Upper lobe of left lung (tissue), 6 donors: ENCODE results near the gene PPP1R37. TPM values are rescaled to one million over a fixed set of nuclear protein-coding genes. Genes with fewer than 3 reads are reported as not detected.
A peak's percentile ranks its signal among the peaks of the same experiment; 100 is the strongest.

Source experiments
- ATAC-seq, 2 donors: fragments of 200-7000 bp; cut with Tn5 transposase; one replicate each; pipeline ENCODE4 v1.9.1; 2022; ENCODE audit warnings: mild to moderate bottlenecking in 2 of 2, moderate library complexity in 2 of 2; ENCODE audit not compliant: low FRiP score in 2 of 2
- DNase-seq, 2 donors: peaks; one replicate each; pipeline ENCODE4 v3.0.0-alpha.2; 2019 to 2020
- H3K27ac ChIP-seq, 4 donors: fragments of 200-600 bp; sonication (generic); one replicate each; pipeline ENCODE4 v1.5.1; 2016 to 2019
- H3K27me3 ChIP-seq, 4 donors: fragments of 200-600 bp; sonication (generic); one replicate each; pipeline ENCODE4 v1.5.1; 2017 to 2019
- H3K36me3 ChIP-seq, 4 donors: fragments of 200-600 bp; sonication (generic); one replicate each; pipeline ENCODE4 v1.5.1; 2016 to 2019
- H3K4me1 ChIP-seq, 4 donors: fragments of 200-600 bp; sonication (generic); one replicate each; pipeline ENCODE4 v1.5.1; 2018 to 2019
- H3K4me3 ChIP-seq, 4 donors: fragments of 200-600 bp; sonication (generic); one replicate each; pipeline ENCODE4 v1.5.1; 2017 to 2019; ENCODE audit warnings: mild to moderate bottlenecking in 2 of 4, moderate library complexity in 1 of 4
- H3K9me3 ChIP-seq, 4 donors: fragments of 200-600 bp; sonication (generic); one replicate each; pipeline ENCODE4 v1.5.1; 2018 to 2019
- CTCF ChIP-seq, 6 experiments: fragments of 450-650 bp in 4 of 6; fragments of 200-600 bp in 2 of 6; sonication (generic) in 2 of 6; IDR thresholded peaks; one replicate each; pipeline ENCODE4 v1.5.1; 2016 to 2019; ENCODE audit warnings: antibody characterized with exemption in 6 of 6
- EP300 ChIP-seq, 4 donors: sonication (generic); formaldehyde crosslinking; IDR thresholded peaks; one replicate each; pipeline ENCODE4 v1.5.1; 2017; ENCODE audit warnings: antibody characterized with exemption in 4 of 4, control low read depth in 2 of 4
- POLR2A ChIP-seq, 4 donors: fragments of 450-650 bp; IDR thresholded peaks; one replicate each; pipeline ENCODE4 v1.5.1; 2016 to 2017; ENCODE audit warnings: antibody characterized with exemption in 4 of 4, mild to moderate bottlenecking in 2 of 4
- POLR2AphosphoS5 ChIP-seq, 2 donors: sonication (generic); formaldehyde crosslinking; IDR thresholded peaks; one replicate each; pipeline ENCODE4 v1.5.1; 2017; ENCODE audit warnings: antibody characterized with exemption in 2 of 2
- WGBS, 2 donors: methylation state at CpG; one replicate each; pipeline ENCODE4 v1.1.5; 2017 to 2018; 5-methylcytosine and 5-hydroxymethylcytosine counted together
- total RNA-seq, 6 donors: library from RNA; depleted of rRNA in 4 of 6; stranded (reverse); fragments of >200 nt in 4 of 6; gene quantifications; one replicate each; pipeline versions ENCODE4 v1.1.0 to v1.2.1, GENCODE V29; 2016 to 2021
- donor health status: DM: no; HTN: no; CAD: no; lungs with moderate emphysema.
- donor health status: DM: no; HTN: yes; CAD: no; lungs with severe emphysema.

The PPP1R37 gene
- total RNA-seq, 6 donors from 2014 or later = 30.0 to 64.6 (median 37.3) TPM

DNA sequence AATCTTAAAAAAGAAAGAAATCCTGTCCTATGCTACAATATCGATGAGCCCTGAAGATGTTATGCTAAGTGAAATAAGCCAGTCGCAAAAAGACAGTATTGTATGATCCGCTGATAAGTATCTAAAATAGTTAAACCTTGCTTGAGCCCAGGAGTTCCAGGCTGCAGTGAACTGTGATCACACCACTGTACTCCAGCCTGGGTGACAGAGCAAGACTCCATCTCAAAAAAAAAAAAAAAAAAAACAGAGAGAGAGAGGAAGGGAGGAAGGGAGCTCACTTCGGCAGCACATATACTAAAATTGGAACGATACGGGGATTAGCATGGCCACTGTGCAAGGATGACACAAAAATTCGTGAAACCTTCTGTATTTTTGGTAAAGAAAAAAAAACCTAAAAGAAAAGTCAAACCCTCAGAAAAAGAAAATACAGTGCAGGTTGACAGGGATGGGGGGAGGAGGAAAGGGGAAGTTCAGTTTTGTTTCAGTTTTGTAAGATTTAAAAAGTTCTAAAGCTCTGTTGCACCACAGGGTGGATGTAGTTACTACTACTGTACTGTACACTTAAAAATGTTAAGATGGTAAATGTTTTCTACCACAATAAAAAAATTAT is 45.7 kb upstream of the PPP1R37 start:
- peak overlapping the region in 1 of 4 donors; percentile 44 for H3K27ac ChIP-seq
- no peaks in the 10 kb centered on the region for H3K9me3 ChIP-seq
- DNase-seq (no peak), ATAC-seq (peak in 1 of 2 donors; percentile 55)
- H3K36me3 ChIP-seq = peaks cover 4 to 53% (median 35%) of the 10 kb centered on the region in 4 donors
- 68% methylated on average over 7 of the region's 7 CpGs for WGBS, 2 donors
- no peak for TF ChIP-seq POLR2A (IDR thresholded peaks at IDR 0.05)
- TF ChIP-seq CTCF (IDR thresholded peaks at IDR 0.05) = no peak
- no peak for TF ChIP-seq EP300 (IDR thresholded peaks at IDR 0.05)
- TF ChIP-seq POLR2AphosphoS5 (IDR thresholded peaks at IDR 0.05) = no peak
- H3K4me1 ChIP-seq = peaks cover 13 to 34% (median 16%) of the 10 kb centered on the region in 4 donors
- no peaks in the 10 kb centered on the region for H3K27me3 ChIP-seq
- no peak overlapping the region for H3K4me3 ChIP-seq

DNA sequence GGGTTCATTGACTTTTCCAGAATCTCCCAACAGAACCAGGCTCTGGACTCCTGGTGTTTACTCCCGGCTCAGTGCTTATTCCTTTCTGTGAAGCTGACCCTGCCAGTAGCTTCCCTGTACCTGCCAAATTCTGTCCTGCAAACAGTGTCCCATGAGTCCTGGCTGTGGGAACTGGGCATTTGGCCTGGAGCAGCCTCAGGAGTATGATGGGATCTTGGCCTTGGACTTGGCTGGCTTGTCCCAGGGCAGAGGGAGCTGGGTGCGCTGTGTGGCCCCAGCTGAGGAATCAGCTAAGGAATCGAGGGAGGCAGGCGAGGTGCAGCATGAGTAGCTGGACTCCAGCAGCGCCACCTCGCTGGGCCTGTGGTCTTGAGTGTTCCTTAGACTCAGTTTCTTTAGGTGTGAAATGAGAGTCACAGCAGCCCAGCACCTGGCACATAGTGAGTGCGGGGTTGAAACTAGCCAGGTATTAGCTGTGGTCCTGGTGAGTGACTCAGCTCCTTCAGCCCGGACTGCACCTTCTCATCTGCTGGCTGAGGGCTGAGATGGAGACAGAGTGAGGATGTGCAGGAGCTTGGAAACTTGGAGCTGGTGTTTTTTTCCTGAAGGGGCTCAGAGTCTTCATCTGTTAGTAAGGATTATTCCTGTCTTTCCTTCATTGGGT is 43.8 kb upstream of the PPP1R37 start:
- DNase-seq (no peak), ATAC-seq (no peak)
- Histone ChIP-seq H3K27me3 (no peaks in the 10 kb centered on the region), H3K9me3 (no peaks in the 10 kb centered on the region), H3K36me3 (peaks cover 11 to 53% (median 39%) of the 10 kb centered on the region in 4 donors), H3K4me3 (no peak overlapping the region), H3K27ac (peak overlapping the region in 1 of 4 donors; percentile 29), H3K4me1 (peaks cover 13 to 34% (median 16%) of the 10 kb centered on the region in 4 donors)
- TF ChIP-seq POLR2AphosphoS5 (IDR thresholded peaks at IDR 0.05) (no peak), EP300 (IDR thresholded peaks at IDR 0.05) (no peak), POLR2A (IDR thresholded peaks at IDR 0.05) (no peak), CTCF (IDR thresholded peaks at IDR 0.05) (no peak)
- 85 to 91% methylated on average over 4 to 8 of the region's 8 CpGs for WGBS, 2 donors

DNA sequence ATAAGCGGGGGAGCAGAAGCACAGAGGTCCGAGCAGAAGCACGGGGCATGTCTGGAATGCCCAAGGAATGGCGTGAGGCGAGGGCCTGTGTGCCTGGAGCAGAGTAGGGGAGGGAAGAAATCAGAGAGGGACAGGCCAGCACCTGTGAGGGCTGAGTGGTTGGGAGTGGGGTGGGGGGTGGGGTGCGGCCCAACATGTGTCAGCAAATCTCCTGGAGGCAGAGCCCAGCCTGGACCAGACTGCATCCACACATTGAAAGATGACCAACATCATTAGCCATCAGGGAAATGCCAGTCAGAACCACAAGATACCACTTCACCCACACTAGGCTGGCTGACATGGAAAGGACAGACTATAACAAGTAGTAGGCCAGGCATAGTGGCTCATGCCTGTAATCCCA is 42.9 kb upstream of the PPP1R37 start:
- Histone ChIP-seq H3K9me3 (no peaks in the 10 kb centered on the region), H3K27ac (no peak overlapping the region), H3K4me1 (peaks cover 13 to 31% (median 16%) of the 10 kb centered on the region in 4 donors), H3K36me3 (peaks cover 9 to 53% (median 40%) of the 10 kb centered on the region in 4 donors), H3K27me3 (no peaks in the 10 kb centered on the region), H3K4me3 (no peak overlapping the region)
- no peak for ATAC-seq
- no peak for TF ChIP-seq POLR2A (IDR thresholded peaks at IDR 0.05)
- TF ChIP-seq CTCF (IDR thresholded peaks at IDR 0.05) = no peak
- no peak for TF ChIP-seq POLR2AphosphoS5 (IDR thresholded peaks at IDR 0.05)
- no peak for TF ChIP-seq EP300 (IDR thresholded peaks at IDR 0.05)
- no peak for DNase-seq
- WGBS, 2 donors = 86 to 91% methylated on average over 6 of the region's 6 CpGs

DNA sequence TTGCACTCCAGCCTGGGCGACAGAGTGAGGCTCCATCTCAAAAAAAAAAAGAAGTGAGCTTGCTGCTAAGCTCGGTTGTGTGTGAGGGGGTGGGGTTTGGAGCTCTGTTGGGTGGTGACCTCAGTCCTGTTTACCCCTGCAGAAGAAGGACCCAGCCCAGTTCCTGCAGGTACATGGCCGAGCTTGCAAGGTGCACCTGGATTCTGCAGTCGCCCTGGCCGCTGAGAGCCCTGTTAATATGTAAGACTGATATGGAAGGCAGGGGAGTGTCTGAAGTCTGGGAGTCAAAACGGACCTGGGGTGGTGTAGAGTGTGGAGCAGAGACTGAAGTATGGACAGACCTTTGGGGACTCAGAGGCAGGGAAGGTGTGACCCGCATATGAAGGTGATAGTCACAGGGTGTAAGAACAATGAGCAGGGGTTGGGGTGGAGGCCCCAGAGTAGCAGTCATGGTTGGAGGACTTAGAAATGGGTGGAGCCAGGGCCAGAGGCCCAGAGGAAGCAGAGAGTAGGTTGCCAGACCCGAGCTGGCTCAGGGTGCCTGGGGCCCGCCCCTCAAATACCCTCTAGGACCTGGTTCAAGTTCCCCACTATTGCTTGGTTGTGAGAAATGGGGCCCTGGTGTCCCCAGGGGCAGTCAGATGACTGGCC is 40.9 kb upstream of the PPP1R37 start:
- Histone ChIP-seq H3K4me3 (no peak overlapping the region), H3K36me3 (peaks cover 22 to 59% (median 50%) of the 10 kb centered on the region in 4 donors), H3K9me3 (no peaks in the 10 kb centered on the region), H3K27me3 (no peaks in the 10 kb centered on the region), H3K4me1 (peaks cover 0 to 11% (median 0%) of the 10 kb centered on the region in 4 donors), H3K27ac (no peak overlapping the region)
- TF ChIP-seq POLR2A (IDR thresholded peaks at IDR 0.05) = no peak
- no peak for DNase-seq
- 71 to 72% methylated on average over 9 of the region's 9 CpGs for WGBS, 2 donors
- ATAC-seq = peak in 1 of 2 donors; percentile 28

GRCh38 chr19:45056831-45057230 is 36.1 kb upstream of the PPP1R37 start:
- Histone ChIP-seq H3K27me3 (no peaks in the 10 kb centered on the region), H3K36me3 (peaks cover 53 to 100% (median 95%) of the 10 kb centered on the region in 4 donors), H3K27ac (no peak overlapping the region), H3K9me3 (no peaks in the 10 kb centered on the region), H3K4me1 (peaks cover 0 to 1% (median 0%) of the 10 kb centered on the region in 4 donors), H3K4me3 (no peak overlapping the region)
- ATAC-seq (no peak), DNase-seq (no peak)
- 84 to 90% methylated on average over 6 to 8 of the region's 8 CpGs for WGBS, 2 donors
- TF ChIP-seq CTCF (IDR thresholded peaks at IDR 0.05) (no peak), POLR2AphosphoS5 (IDR thresholded peaks at IDR 0.05) (no peak), POLR2A (IDR thresholded peaks at IDR 0.05) (no peak), EP300 (IDR thresholded peaks at IDR 0.05) (no peak)
